Ascending aorta (tissue), 2 donors: ENCODE data around the gene LIN7A. TPM values are rescaled to one million over a fixed set of nuclear protein-coding genes. Genes with fewer than 3 reads are reported as not detected.

ENCODE experiments used
- DNase-seq, 2 donors: peaks; one replicate each; pipeline ENCODE4 v3.0.0-alpha.2; 2019; ENCODE audit warnings: low spot score in 2 of 2
- H3K27ac ChIP-seq, 2 donors: fragments of 200-600 bp; sonication (generic); one replicate each; pipeline ENCODE4 v1.5.1; 2016 to 2017; ENCODE audit warnings: mild to moderate bottlenecking in 1 of 2
- H3K27me3 ChIP-seq: fragments of 200-600 bp; sonication (generic); one replicate; pipeline ENCODE4 v1.5.1; 2017
- H3K36me3 ChIP-seq, 2 donors: fragments of 200-600 bp; sonication (generic); one replicate each; pipeline ENCODE4 v1.5.1; 2016
- H3K4me1 ChIP-seq, 2 donors: fragments of 200-600 bp; sonication (generic); one replicate each; pipeline ENCODE4 v1.5.1; 2016 to 2017; ENCODE audit warnings: mild to moderate bottlenecking in 1 of 2
- H3K4me3 ChIP-seq, 2 donors: fragments of 200-600 bp; sonication (generic); one replicate each; pipeline ENCODE4 v1.5.1; 2016 to 2017; ENCODE audit warnings: mild to moderate bottlenecking in 1 of 2
- H3K9me3 ChIP-seq, 2 donors: fragments of 200-600 bp; sonication (generic); one replicate each; pipeline ENCODE4 v1.5.1; 2016
- CTCF ChIP-seq, 3 experiments: fragments of 200-600 bp in 2 of 3; fragments of 450-650 bp in 1 of 3; sonication (generic) in 2 of 3; IDR thresholded peaks; one replicate each; pipeline ENCODE4 v1.5.1; 2016 to 2019; ENCODE audit warnings: antibody characterized with exemption in 3 of 3, mild to moderate bottlenecking in 1 of 3, moderate library complexity in 1 of 3
- intact Hi-C: fragments of 100-400 bp; cut with DNase I; formaldehyde crosslinking; loops from one replicate; pipeline ENCODE4 v1.15.1; 2023
- total RNA-seq: library from RNA; depleted of rRNA; stranded (reverse); fragments of >200 nt; gene quantifications from one replicate; pipeline ENCODE4 v1.1.0, GENCODE V29; 2016

The LIN7A gene
- total RNA-seq, 1 donor from 2014 or later, result 4.6 TPM

- Histone ChIP-seq H3K36me3 (no peaks in the 10 kb centered on the region), H3K9me3 (no peaks in the 10 kb centered on the region), H3K4me1 (no peaks in the 10 kb centered on the region), H3K27ac (no peak overlapping the region), H3K27me3 (no peaks in the 10 kb centered on the region), H3K4me3 (no peak overlapping the region)
- TF ChIP-seq CTCF (IDR thresholded peaks at IDR 0.05), result no peak
- DNase-seq, result no peak
- intact Hi-C loops, result no loop called here
Observed at GRCh38 chr12:80756875-80757274, 180.9 kb downstream of the LIN7A start.

GRCh38 chr12:80754274-80754673, 183.5 kb downstream of the LIN7A start:
- intact Hi-C loops, result no loop called here
- Histone ChIP-seq H3K4me1 (no peaks in the 10 kb centered on the region), H3K27me3 (no peaks in the 10 kb centered on the region), H3K36me3 (no peaks in the 10 kb centered on the region), H3K27ac (no peak overlapping the region), H3K4me3 (no peak overlapping the region), H3K9me3 (no peaks in the 10 kb centered on the region)
- DNase-seq, result no peak
- TF ChIP-seq CTCF (IDR thresholded peaks at IDR 0.05), result no peak

- no peak overlapping the region for H3K27ac ChIP-seq
- no peaks in the 10 kb centered on the region for H3K9me3 ChIP-seq
- DNase-seq, result no peak
- H3K27me3 ChIP-seq, result no peaks in the 10 kb centered on the region
- no peak overlapping the region for H3K4me3 ChIP-seq
- H3K36me3 ChIP-seq, result no peaks in the 10 kb centered on the region
- TF ChIP-seq CTCF (IDR thresholded peaks at IDR 0.05), result no peak
- intact Hi-C loops, result no loop called here
- H3K4me1 ChIP-seq, result no peaks in the 10 kb centered on the region
Observed at GRCh38 chr12:80752464-80752863, 185.3 kb downstream of the LIN7A start.

DNA sequence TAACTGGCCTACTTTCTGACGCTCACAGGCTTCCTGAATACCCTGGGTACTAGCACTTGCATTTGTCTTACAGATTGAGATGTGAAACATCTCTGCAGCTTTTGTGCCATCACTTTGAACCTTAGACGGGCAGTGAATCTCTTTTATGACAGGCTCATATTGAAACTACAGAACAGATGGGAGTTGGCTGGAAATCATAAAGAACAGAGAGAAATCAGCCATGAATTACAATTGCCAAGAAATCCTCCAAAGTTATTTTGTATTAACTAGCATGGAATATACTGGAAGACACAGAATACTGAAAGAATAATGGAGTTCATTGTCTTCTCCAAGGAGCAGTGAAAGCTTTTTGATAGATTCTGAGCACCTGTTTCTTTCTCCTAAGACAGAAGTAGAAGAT, 188.3 kb downstream of the LIN7A start:
- no peak overlapping the region for H3K4me3 ChIP-seq
- TF ChIP-seq CTCF (IDR thresholded peaks at IDR 0.05), result no peak
- no peaks in the 10 kb centered on the region for H3K4me1 ChIP-seq
- no peaks in the 10 kb centered on the region for H3K36me3 ChIP-seq
- intact Hi-C loops, result no loop called here
- no peaks in the 10 kb centered on the region for H3K9me3 ChIP-seq
- DNase-seq, result no peak
- no peak overlapping the region for H3K27ac ChIP-seq
- H3K27me3 ChIP-seq, result no peaks in the 10 kb centered on the region

DNA sequence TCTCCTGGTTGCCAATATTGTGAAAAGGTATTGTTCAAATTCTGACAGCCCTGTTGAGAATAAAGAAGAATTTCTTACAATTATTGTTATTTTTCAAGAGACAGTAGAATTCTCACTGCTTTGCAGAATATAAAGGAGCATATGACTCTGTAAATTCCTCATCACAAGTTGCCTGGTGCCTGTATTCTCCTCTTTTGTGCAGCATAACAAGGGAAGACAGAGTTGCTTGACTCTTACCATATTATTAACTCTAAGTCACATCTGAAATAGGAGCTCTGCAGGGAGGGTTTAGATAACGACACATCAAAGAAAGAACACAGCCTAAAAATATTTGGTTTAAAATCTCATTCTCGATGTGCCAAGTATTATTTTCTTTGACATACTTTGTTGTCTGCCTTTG, 189.9 kb downstream of the LIN7A start:
- DNase-seq, result no peak
- Histone ChIP-seq H3K36me3 (no peaks in the 10 kb centered on the region), H3K4me1 (no peaks in the 10 kb centered on the region), H3K27ac (no peak overlapping the region), H3K9me3 (no peaks in the 10 kb centered on the region), H3K4me3 (no peak overlapping the region), H3K27me3 (no peaks in the 10 kb centered on the region)
- intact Hi-C loops, result no loop called here
- no peak for TF ChIP-seq CTCF (IDR thresholded peaks at IDR 0.05)

- TF ChIP-seq CTCF (IDR thresholded peaks at IDR 0.05), result no peak
- Histone ChIP-seq H3K27ac (no peak overlapping the region), H3K36me3 (no peaks in the 10 kb centered on the region), H3K4me1 (no peaks in the 10 kb centered on the region), H3K4me3 (no peak overlapping the region), H3K9me3 (no peaks in the 10 kb centered on the region), H3K27me3 (no peaks in the 10 kb centered on the region)
- intact Hi-C loops, result no loop called here
- DNase-seq, result no peak
Observed at GRCh38 chr12:80745851-80746505, 191.8 kb downstream of the LIN7A start.
